Bronchial epithelial cell (primary cell): ENCODE data around the gene NDUFB8. TPM values are rescaled to one million over a fixed set of nuclear protein-coding genes. Genes with fewer than 3 reads are reported as not detected.
A peak's percentile ranks its signal among the peaks of the same experiment; 100 is the strongest.

Experiments
- DNase-seq: peaks from one replicate; pipeline ENCODE4 v3.0.0-alpha.2; 2010; ENCODE audit warnings: low read depth
- FAIRE-seq: peaks from 2 replicates; lab custom pipeline; 2011; peaks lifted over from hg19 to GRCh38; lab: Jason Lieb, UNC
- H3K27me3 ChIP-seq: 2 replicates; pipeline ENCODE4 v1.5.1; 2011; ENCODE audit warnings: low read length; ENCODE audit not compliant: control insufficient read depth, insufficient read depth
- H3K36me3 ChIP-seq: 2 replicates; pipeline ENCODE4 v1.5.1; 2011; ENCODE audit warnings: low read length; ENCODE audit not compliant: control insufficient read depth, insufficient read depth
- H3K4me3 ChIP-seq: 2 replicates; pipeline ENCODE4 v1.5.1; 2011; ENCODE audit warnings: mild to moderate bottlenecking, low read depth, low read length, control low read depth
- total RNA-seq: library from RNA; depleted of rRNA; stranded (reverse); fragments of >200 nt; gene quantifications from 2 replicates; pipeline ENCODE4 v1.2.1, GENCODE V29; 2014
- TF ChIP-seq, protein P1 (sequence below): IDR thresholded peaks from 2 replicates; pipeline ENCODE4 v1.5.1; 2011; ENCODE audit warnings: mild to moderate bottlenecking, moderate library complexity, low read length, control low read depth, inconsistent platforms; ENCODE audit not compliant: insufficient read depth, severe bottlenecking

The NDUFB8 gene
- total RNA-seq, 1 donor from 2014 or later = 134 TPM

DNA sequence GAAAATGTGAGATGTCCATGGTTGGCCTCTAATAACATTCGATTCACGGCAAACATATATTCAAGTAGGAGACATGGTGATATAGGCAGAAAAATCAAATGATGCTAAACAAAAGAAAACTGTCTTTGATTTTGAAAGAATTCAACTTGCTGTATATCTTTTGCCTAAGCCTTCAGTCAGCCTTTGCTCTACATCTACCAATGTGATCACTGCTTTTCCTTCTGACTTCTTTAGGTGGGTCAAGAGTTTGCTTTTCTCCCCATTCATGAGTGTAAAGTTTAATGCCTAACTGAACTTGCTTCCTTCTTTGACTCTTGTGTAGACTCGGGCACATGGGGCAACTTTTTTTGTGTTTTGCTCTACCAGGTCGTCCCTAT is 5.7 kb upstream of the NDUFB8 start:
- no peak for DNase-seq
- no peak for FAIRE-seq
- H3K4me3 ChIP-seq = peak overlapping the region; percentile 57
- no peaks in the 10 kb centered on the region for H3K27me3 ChIP-seq
- TF ChIP-seq, protein P1, sequence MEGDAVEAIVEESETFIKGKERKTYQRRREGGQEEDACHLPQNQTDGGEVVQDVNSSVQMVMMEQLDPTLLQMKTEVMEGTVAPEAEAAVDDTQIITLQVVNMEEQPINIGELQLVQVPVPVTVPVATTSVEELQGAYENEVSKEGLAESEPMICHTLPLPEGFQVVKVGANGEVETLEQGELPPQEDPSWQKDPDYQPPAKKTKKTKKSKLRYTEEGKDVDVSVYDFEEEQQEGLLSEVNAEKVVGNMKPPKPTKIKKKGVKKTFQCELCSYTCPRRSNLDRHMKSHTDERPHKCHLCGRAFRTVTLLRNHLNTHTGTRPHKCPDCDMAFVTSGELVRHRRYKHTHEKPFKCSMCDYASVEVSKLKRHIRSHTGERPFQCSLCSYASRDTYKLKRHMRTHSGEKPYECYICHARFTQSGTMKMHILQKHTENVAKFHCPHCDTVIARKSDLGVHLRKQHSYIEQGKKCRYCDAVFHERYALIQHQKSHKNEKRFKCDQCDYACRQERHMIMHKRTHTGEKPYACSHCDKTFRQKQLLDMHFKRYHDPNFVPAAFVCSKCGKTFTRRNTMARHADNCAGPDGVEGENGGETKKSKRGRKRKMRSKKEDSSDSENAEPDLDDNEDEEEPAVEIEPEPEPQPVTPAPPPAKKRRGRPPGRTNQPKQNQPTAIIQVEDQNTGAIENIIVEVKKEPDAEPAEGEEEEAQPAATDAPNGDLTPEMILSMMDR = no peak
- H3K36me3 ChIP-seq = peaks cover 7% of the 10 kb centered on the region

DNA sequence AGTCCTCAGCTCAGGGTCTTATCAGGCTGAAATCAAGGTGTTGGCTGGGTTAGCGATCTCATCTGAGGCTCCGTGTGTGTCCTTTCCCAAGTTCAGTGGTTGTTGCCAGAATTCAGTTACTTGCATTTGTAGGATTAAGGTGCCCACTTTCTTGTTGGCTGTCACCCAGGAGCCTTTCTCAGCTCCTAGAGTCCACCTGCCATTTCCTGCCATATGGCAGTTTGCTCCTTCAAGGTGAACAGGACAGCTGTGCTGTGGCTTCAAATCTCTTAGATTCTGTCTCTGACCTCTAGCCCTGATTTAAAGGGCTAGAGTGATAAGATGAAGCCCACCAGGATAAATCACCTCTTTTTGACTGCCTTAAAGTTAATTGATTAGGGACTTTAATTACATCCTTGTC is 5.1 kb upstream of the NDUFB8 start:
- no peak for DNase-seq
- Histone ChIP-seq H3K36me3 (peaks cover 7% of the 10 kb centered on the region), H3K4me3 (no peak overlapping the region), H3K27me3 (no peaks in the 10 kb centered on the region)
- TF ChIP-seq, protein P1 = no peak
- no peak for FAIRE-seq

DNA sequence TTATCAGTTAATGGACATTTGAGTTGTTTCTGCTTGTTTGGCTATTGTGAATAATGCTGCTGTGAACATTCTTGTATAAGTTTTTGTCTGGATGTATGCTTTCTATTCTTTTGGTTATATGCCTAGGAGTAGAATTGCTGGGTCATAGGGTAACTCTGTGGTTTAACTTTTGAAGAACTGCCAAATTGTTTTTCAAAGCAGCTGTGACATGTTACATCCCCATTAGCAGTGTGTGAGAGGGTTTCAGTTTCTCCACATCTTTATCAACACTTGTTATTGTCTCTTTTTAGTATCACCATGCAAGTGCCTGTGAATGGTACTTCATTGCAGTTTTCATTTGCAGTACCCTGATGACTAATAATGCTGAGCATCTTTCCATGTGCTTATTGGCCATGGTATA is 2.1 kb upstream of the NDUFB8 start:
- TF ChIP-seq, protein P1 = no peak
- DNase-seq = no peak
- H3K27me3 ChIP-seq = no peaks in the 10 kb centered on the region
- no peak overlapping the region for H3K4me3 ChIP-seq
- no peak for FAIRE-seq
- peaks cover 6% of the 10 kb centered on the region for H3K36me3 ChIP-seq

DNA sequence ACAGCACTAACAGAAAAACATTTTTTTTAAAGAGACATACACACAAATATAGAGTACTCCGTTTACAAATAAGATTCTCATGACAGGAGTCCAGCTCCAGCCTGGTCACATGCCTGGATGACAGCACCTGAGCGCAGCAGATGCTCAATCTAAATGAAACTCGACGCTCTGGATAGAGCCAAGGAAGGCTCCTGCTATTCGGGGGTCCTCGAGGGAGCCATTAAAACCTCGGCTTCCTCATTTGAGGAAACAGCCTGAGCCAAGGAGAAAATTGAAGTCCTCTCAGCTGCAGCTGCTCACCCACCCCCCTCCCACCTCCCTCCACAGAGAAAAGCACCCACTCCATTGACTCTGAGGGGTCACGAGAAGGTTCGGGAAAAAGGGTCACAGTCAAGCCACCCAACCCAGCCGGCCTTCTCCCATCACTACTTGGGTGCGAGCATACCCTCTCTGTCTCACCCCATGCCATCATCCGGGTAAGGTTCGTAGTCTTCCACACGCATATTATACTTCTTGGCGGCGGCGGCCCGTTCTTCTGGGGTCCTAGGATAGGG is 673 bp downstream of the NDUFB8 start:
- TF ChIP-seq, protein P1 = no peak
- Histone ChIP-seq H3K27me3 (no peaks in the 10 kb centered on the region), H3K4me3 (peak overlapping the region; percentile 88), H3K36me3 (peaks cover 16% of the 10 kb centered on the region)
- FAIRE-seq = no peak
- no peak for DNase-seq

DNA sequence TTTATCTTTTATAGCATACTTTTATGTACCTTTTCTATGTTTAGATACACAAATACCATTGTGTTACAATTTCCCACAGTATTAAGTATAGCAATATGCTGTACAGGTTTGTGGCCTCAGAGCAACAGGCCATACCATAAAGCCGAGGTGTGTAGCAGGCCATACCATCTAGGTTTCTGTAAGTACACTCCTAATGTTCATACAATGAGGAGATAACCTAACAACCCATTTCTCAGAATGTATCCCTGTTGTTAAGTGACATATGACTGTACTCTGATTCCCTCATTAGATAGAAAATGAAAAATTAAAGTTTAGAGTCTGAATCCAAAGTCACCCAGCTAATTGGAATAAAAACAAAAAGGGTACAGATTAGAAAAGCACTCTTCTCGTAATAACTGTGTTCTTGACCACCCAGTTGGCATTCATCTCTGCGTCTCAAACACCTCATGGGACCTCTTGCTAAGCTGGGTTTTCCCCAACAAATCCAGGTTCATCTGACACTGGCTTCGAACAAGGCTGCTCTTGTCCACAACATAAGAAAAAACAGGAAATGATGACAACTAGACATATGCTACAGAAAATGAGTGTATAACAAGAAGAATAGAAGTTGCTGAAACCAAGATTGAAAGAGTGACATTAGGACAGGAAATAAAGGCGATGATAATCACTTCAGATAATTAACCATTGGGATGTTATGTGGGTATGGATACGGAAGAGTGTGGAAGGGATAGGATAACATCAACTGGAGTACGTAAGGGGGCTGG is 1.4 kb downstream of the NDUFB8 start:
- TF ChIP-seq, protein P1 = no peak
- DNase-seq = peak; percentile 55
- Histone ChIP-seq H3K4me3 (no peak overlapping the region), H3K27me3 (no peaks in the 10 kb centered on the region), H3K36me3 (peaks cover 16% of the 10 kb centered on the region)
- FAIRE-seq = no peak
